ENCODE results near the gene SLC17A2.

GRCh38 chr6:25916330-25916729, 14.2 kb downstream of the SLC17A2 start:
- TF ChIP-seq CTCF (IDR thresholded peaks at IDR 0.05), result no peak
- no peak for TF ChIP-seq POLR2A (IDR thresholded peaks at IDR 0.05)
